ENCODE measurements around the gene ABCC6. TPM values are rescaled to one million over a fixed set of nuclear protein-coding genes. Genes with fewer than 3 reads are reported as not detected.

ABCC6 gene
- total and polyA plus RNA-seq, 8 donors = 4.1 to 95.6 (median 11.5) TPM

- 92 to 97% (median 96%) methylated on average over 9 to 15 of the region's 15 CpGs for WGBS, 5 donors
- no peak overlapping the region for H3K27ac ChIP-seq
- H3K4me1 ChIP-seq = no peaks in the 10 kb centered on the region
- no peaks in the 10 kb centered on the region for H3K9me3 ChIP-seq
- no peak for DNase-seq
- intact Hi-C loops (cut with DNase I; ENCODE audit: low total_unique reads) = no loop called here
- no peaks in the 10 kb centered on the region for H3K27me3 ChIP-seq
- TF ChIP-seq CTCF (IDR thresholded peaks at IDR 0.05) = no peak
- TF ChIP-seq POLR2AphosphoS5 (IDR thresholded peaks at IDR 0.05) = no peak
- TF ChIP-seq POLR2A (IDR thresholded peaks at IDR 0.05) = no peak
- H3K36me3 ChIP-seq = peaks cover 10 to 73% (median 66%) of the 10 kb centered on the region in 4 donors
- no peak overlapping the region for H3K4me3 ChIP-seq
These were observed 53.7 kb downstream of the ABCC6 start for GRCh38 chr16:16169615-16170014.

GRCh38 chr16:16168431-16168830 is 54.9 kb downstream of the ABCC6 start:
- TF ChIP-seq POLR2A (IDR thresholded peaks at IDR 0.05) = no peak
- no peak for TF ChIP-seq EP300 (IDR thresholded peaks at IDR 0.05)
- TF ChIP-seq CTCF (IDR thresholded peaks at IDR 0.05) = no peak
- TF ChIP-seq POLR2AphosphoS5 (IDR thresholded peaks at IDR 0.05) = no peak
- Histone ChIP-seq H3K27me3 (no peaks in the 10 kb centered on the region), H3K9me3 (no peaks in the 10 kb centered on the region), H3K4me1 (no peaks in the 10 kb centered on the region), H3K36me3 (peaks cover 10 to 84% (median 72%) of the 10 kb centered on the region in 4 donors), H3K4me3 (no peak overlapping the region), H3K27ac (no peak overlapping the region)
- intact Hi-C loops (cut with DNase I; ENCODE audit: low total_unique reads) = no loop called here
- WGBS, 5 donors = 82 to 91% (median 87%) methylated on average over 14 of the region's 14 CpGs
- DNase-seq = no peak

GRCh38 chr16:16167927-16168326 is 55.4 kb downstream of the ABCC6 start:
- Histone ChIP-seq H3K27me3 (no peaks in the 10 kb centered on the region), H3K4me3 (no peak overlapping the region), H3K27ac (no peak overlapping the region), H3K4me1 (no peaks in the 10 kb centered on the region), H3K9me3 (no peaks in the 10 kb centered on the region), H3K36me3 (peaks cover 7 to 82% (median 68%) of the 10 kb centered on the region in 4 donors)
- intact Hi-C loops (cut with DNase I; ENCODE audit: low total_unique reads) = no loop called here
- WGBS, 5 donors = 82 to 88% (median 85%) methylated on average over 8 to 11 of the region's 11 CpGs
- DNase-seq = no peak
- TF ChIP-seq POLR2A (IDR thresholded peaks at IDR 0.05) (no peak), CTCF (IDR thresholded peaks at IDR 0.05) (no peak), POLR2AphosphoS5 (IDR thresholded peaks at IDR 0.05) (no peak), EP300 (IDR thresholded peaks at IDR 0.05) (no peak)

GRCh38 chr16:16166949-16167348 is 56.3 kb downstream of the ABCC6 start:
- peaks cover 7 to 81% (median 65%) of the 10 kb centered on the region in 4 donors for H3K36me3 ChIP-seq
- TF ChIP-seq POLR2AphosphoS5 (IDR thresholded peaks at IDR 0.05) (no peak), EP300 (IDR thresholded peaks at IDR 0.05) (no peak), POLR2A (IDR thresholded peaks at IDR 0.05) (no peak), CTCF (IDR thresholded peaks at IDR 0.05) (no peak)
- no peaks in the 10 kb centered on the region for H3K27me3 ChIP-seq
- intact Hi-C loops (cut with DNase I; ENCODE audit: low total_unique reads) = no loop called here
- no peak for DNase-seq
- 41 to 48% (median 43%) methylated on average over 2 of the region's 2 CpGs for WGBS, 5 donors
- no peak overlapping the region for H3K27ac ChIP-seq
- no peaks in the 10 kb centered on the region for H3K9me3 ChIP-seq
- no peak overlapping the region for H3K4me3 ChIP-seq
- H3K4me1 ChIP-seq = no peaks in the 10 kb centered on the region
